GM12878 (cell line): Measurements from ENCODE around the gene ADGRD1. TPM values are rescaled to one million over a fixed set of nuclear protein-coding genes. Genes with fewer than 3 reads are reported as not detected.

ENCODE experiments used
- ATAC-seq: fragments of 200-7000 bp; cut with Tn5 transposase; 3 replicates; pipeline ENCODE4 v1.9.1; 2020; ENCODE audit warnings: mild to moderate bottlenecking, moderate library complexity
- BruUV-seq: library from RNA; stranded (reverse); fragments of 400-500 nt; replicated peaks from 2 replicates; lab custom pipeline; 2021; lab: Mats Ljungman, UMichigan
- CTCF ChIA-PET: fragments of 300-600 bp; sonication (Branson Sonifier 250); formaldehyde crosslinking; extraction: SDS; loops from one replicate; lab custom pipeline; 2021; ENCODE audit warnings: inconsistent platforms; lab: Yijun Ruan, JAX
- POLR2A ChIA-PET: fragments of 350-600 bp; formaldehyde crosslinking; extraction: SDS; loops from one replicate; lab custom pipeline; 2021; ENCODE audit warnings: inconsistent platforms; lab: Charles Lee
- RAD21 ChIA-PET: fragments of 300-600 bp; sonication (Branson Sonifier 250); formaldehyde crosslinking; loops from one replicate; lab custom pipeline; 2023; ENCODE audit warnings: antibody characterized with exemption; ENCODE audit not compliant: unreplicated experiment; lab: Charles Lee
- SMC1A ChIA-PET: fragments of 300-600 bp; sonication (Branson Sonifier 250); formaldehyde crosslinking; loops from one replicate; lab custom pipeline; 2023; ENCODE audit not compliant: unreplicated experiment, uncharacterized antibody; lab: Charles Lee
- DNase-seq: peaks from one replicate; pipeline ENCODE4 v3.0.0-alpha.2; 2011; ENCODE audit warnings: low read depth, low spot score
- FAIRE-seq: peaks from 3 replicates; lab custom pipeline; 2011; peaks lifted over from hg19 to GRCh38; lab: Jason Lieb, UNC
- H2AFZ ChIP-seq: 2 replicates; pipeline ENCODE4 v1.6.0; 2011; ENCODE audit warnings: low read depth, low read length, control low read depth; ENCODE audit not compliant: control insufficient read depth
- H3K27ac ChIP-seq: 2 replicates; pipeline ENCODE4 v1.5.1; 2011; ENCODE audit warnings: control low read depth; ENCODE audit not compliant: control insufficient read depth, insufficient read depth
- H3K27me3 ChIP-seq, 2 experiments: replicated peaks in 1 of 2; 2 replicates each; pipeline versions ENCODE4 v1.6.0 to v1.6.1; 2011; ENCODE audit warnings: low read length in 1 of 2; ENCODE audit not compliant: control insufficient read depth in 2 of 2, insufficient read depth in 2 of 2
- H3K36me3 ChIP-seq, 2 experiments: 2 replicates each; pipeline ENCODE4 v1.5.1; 2011; ENCODE audit warnings: low read length in 1 of 2; ENCODE audit not compliant: control insufficient read depth in 2 of 2, insufficient read depth in 2 of 2
- H3K4me1 ChIP-seq: 2 replicates; pipeline ENCODE4 v1.6.1; 2011; ENCODE audit warnings: mild to moderate bottlenecking, low read length, moderate library complexity, mixed read lengths; ENCODE audit not compliant: control insufficient read depth, insufficient read depth
- H3K4me2 ChIP-seq: 2 replicates; pipeline ENCODE4 v1.6.0; 2011; ENCODE audit warnings: control low read depth; ENCODE audit not compliant: control insufficient read depth, insufficient read depth
- H3K4me3 ChIP-seq: fragments of 200-600 bp; sonication (generic); 2 replicates; pipeline ENCODE4 v1.5.1; 2016
- H3K79me2 ChIP-seq: 2 replicates; pipeline ENCODE4 v1.6.0; 2011; ENCODE audit warnings: low read length; ENCODE audit not compliant: control insufficient read depth, insufficient read depth
- H3K9ac ChIP-seq: 2 replicates; pipeline ENCODE4 v1.8.0; 2011; ENCODE audit warnings: low read length, control low read depth, mixed read lengths; ENCODE audit not compliant: control insufficient read depth, insufficient read depth
- H3K9me3 ChIP-seq: replicated peaks from 3 replicates; pipeline ENCODE4 v1.5.1; 2011; ENCODE audit warnings: mild to moderate bottlenecking, low read length; ENCODE audit not compliant: control insufficient read depth, insufficient read depth
- H4K20me1 ChIP-seq: 2 replicates; pipeline ENCODE4 v1.6.0; 2011; ENCODE audit not compliant: control insufficient read depth, insufficient read depth
- BHLHE40 ChIP-seq, 2 experiments: fragments of 450-650 bp in 1 of 2; IDR thresholded peaks; 2 replicates each; pipeline ENCODE4 v1.6.1; 2011 to 2017; ENCODE audit warnings: low read depth in 2 of 2, borderline replicate concordance in 1 of 2, improper control_type of control experiment in 1 of 2, low read length in 1 of 2, mild to moderate bottlenecking in 1 of 2
- CHD1 ChIP-seq: IDR thresholded peaks from 2 replicates; pipeline ENCODE4 v1.6.1; 2012; ENCODE audit warnings: low read depth, low read length, improper control_type of control experiment
- CHD4 ChIP-seq: fragments of 200-600 bp; sonication (generic); IDR thresholded peaks from 2 replicates; pipeline ENCODE4 v1.6.1; 2016; ENCODE audit warnings: mild to moderate bottlenecking
- CUX1 ChIP-seq: IDR thresholded peaks from 2 replicates; pipeline ENCODE4 v1.6.1; 2012; ENCODE audit warnings: improper control_type of control experiment, low read depth, low read length; ENCODE audit not compliant: insufficient replicate concordance
- EED ChIP-seq: sonication (generic); IDR thresholded peaks from 2 replicates; pipeline ENCODE4 v1.6.1; 2016; ENCODE audit warnings: antibody characterized with exemption, low read depth
- FOS ChIP-seq: IDR thresholded peaks from 3 replicates; pipeline ENCODE4 v1.6.1; 2011; ENCODE audit warnings: borderline replicate concordance; ENCODE audit not compliant: insufficient read length; ENCODE audit errors: extremely low read depth
- FOXM1 ChIP-seq: IDR thresholded peaks from 2 replicates; pipeline ENCODE4 v1.6.1; 2012; ENCODE audit warnings: low read depth, mild to moderate bottlenecking, inconsistent platforms, low read length, moderate library complexity
- IKZF2 ChIP-seq, 2 experiments: fragments of 450-650 bp; IDR thresholded peaks; 2 replicates each; pipeline ENCODE4 v1.6.1; 2017; ENCODE audit warnings: mild to moderate bottlenecking in 2 of 2, moderate library complexity in 2 of 2
- MEF2B ChIP-seq: fragments of 450-650 bp; IDR thresholded peaks from 2 replicates; pipeline ENCODE4 v1.6.1; 2018; ENCODE audit warnings: mild to moderate bottlenecking, moderate library complexity; ENCODE audit not compliant: partially characterized antibody, poor library complexity, severe bottlenecking
- PKNOX1 ChIP-seq: fragments of 450-650 bp; IDR thresholded peaks from 2 replicates; pipeline ENCODE4 v1.6.1; 2016; ENCODE audit warnings: mild to moderate bottlenecking
- RUNX3 ChIP-seq: IDR thresholded peaks from 2 replicates; pipeline ENCODE4 v1.6.1; 2012; ENCODE audit warnings: low read length, inconsistent platforms
- SIN3A ChIP-seq: IDR thresholded peaks from 2 replicates; pipeline ENCODE4 v1.6.1; 2012; ENCODE audit warnings: low read depth, low read length, improper control_type of control experiment
- STAT3 ChIP-seq: IDR thresholded peaks from 2 replicates; pipeline ENCODE4 v1.6.1; 2011; ENCODE audit warnings: low read depth, low read length, improper control_type of control experiment
- TAF1 ChIP-seq: IDR thresholded peaks from 2 replicates; pipeline ENCODE4 v1.6.1; 2011; ENCODE audit warnings: mild to moderate bottlenecking, low read depth, low read length, borderline replicate concordance
- USF2 ChIP-seq: IDR thresholded peaks from 2 replicates; pipeline ENCODE4 v1.6.1; 2011; ENCODE audit warnings: low read depth, low read length, improper control_type of control experiment, borderline replicate concordance
- WGBS: methylation state at CpG from one replicate; pipeline ENCODE4 v1.1.6; 2016; ENCODE audit warnings: low lambda C conversion rate; ENCODE audit not compliant: insufficient replicate concordance, insufficient coverage; ENCODE audit errors: missing lambda C conversion rate; 5-methylcytosine and 5-hydroxymethylcytosine counted together
- in situ Hi-C: fragments of 300-500 bp; cut with MboI; formaldehyde crosslinking; loops from 9 replicates; pipeline ENCODE4 v1.14.3; 2018; ENCODE audit warnings: mixed read lengths
- intact Hi-C: fragments of 100-400 bp; cut with micrococcal nuclease; formaldehyde crosslinking; loops from one replicate; pipeline ENCODE4 v1.14.2; 2022; ENCODE audit not compliant: unreplicated experiment
- polyA plus RNA-seq, 11 experiments: library from polyadenylated mRNA; depleted of rRNA in 4 of 11; unstranded in 6 of 11; stranded (reverse) in 5 of 11; fragments of >200 nt; fragmentation: Nextera tagmentation in 4 of 11; fragmentation: Illumina TruSeq in 1 of 11; extraction: Ambion mirVana in 4 of 11; extraction: Trizol in 1 of 11; gene quantifications; 1 replicate in 1 of 11; 2 replicates in 10 of 11; pipeline versions ENCODE4 v1.2.1 to v1.2.3, GENCODE V29; 2011 to 2016; ENCODE audit warnings: inconsistent platforms in 2 of 11, missing spikeins in 2 of 11, low read depth in 1 of 11
- total RNA-seq, 4 experiments: library from RNA; depleted of rRNA in 3 of 4; stranded (reverse); fragments of >200 nt in 3 of 4; fragmentation: Illumina TruSeq in 1 of 4; extraction: Trizol in 1 of 4; gene quantifications; 2 replicates each; pipeline versions ENCODE4 v1.2.1 to v1.2.3, GENCODE V29; 2013 to 2021

Gene ADGRD1
- total and polyA plus RNA-seq, 10 of the 15 experiments (the other 5 are each of a cell fraction or from before 2014, with no cell fraction given), result 0.15 to 12.7 (median 1.2) TPM

- no peak for TF ChIP-seq CUX1
- no peak for TF ChIP-seq SIN3A
- no peak for TF ChIP-seq PKNOX1
- no peak for TF ChIP-seq STAT3
Measured at GRCh38 chr12:131057211-131057721, 103.6 kb downstream of the ADGRD1 start (continued).

GRCh38 chr12:131057722-131058515 is 104.2 kb downstream of the ADGRD1 start:
- POLR2A ChIA-PET, result no interaction called here
- 80% methylated on average over 11 of the region's 11 CpGs for WGBS
- Histone ChIP-seq H3K4me3 (no peak overlapping the region), H3K4me2 (no peak overlapping the region), H2AFZ (no peak overlapping the region), H4K20me1 (no peaks in the 10 kb centered on the region), H3K27me3 (no peaks in the 10 kb centered on the region), H3K9me3 (no peaks in the 10 kb centered on the region), H3K4me1 (no peaks in the 10 kb centered on the region), H3K36me3 (no peaks in the 10 kb centered on the region), H3K27ac (no peak overlapping the region), H3K79me2 (no peaks in the 10 kb centered on the region), H3K9ac (no peak overlapping the region)
- DNase-seq (no peak), FAIRE-seq (no peak), ATAC-seq (no peak)
- RAD21 ChIA-PET, result no interaction called here
- CTCF ChIA-PET, result no interaction called here
- intact Hi-C loops (no loop called here), in situ Hi-C loops (no loop called here)
- no TSS peak for BruUV-seq
- SMC1A ChIA-PET, result no interaction called here
- no peak for TF ChIP-seq CHD4
- TF ChIP-seq EED, result no peak
- no peak for TF ChIP-seq MEF2B
- no peak for TF ChIP-seq CHD1
- TF ChIP-seq RUNX3, result no peak
- TF ChIP-seq USF2, result no peak
- TF ChIP-seq IKZF2 (IDR thresholded peaks at IDR 0.05), result no peak
- no peak for TF ChIP-seq STAT3
- no peak for TF ChIP-seq FOXM1
- TF ChIP-seq BHLHE40 (IDR thresholded peaks at IDR 0.05; ENCODE audit: borderline replicate concordance in 1 of 2, low read depth in 2 of 2, low read length in 1 of 2), result no peak
- TF ChIP-seq FOS, result no peak
- no peak for TF ChIP-seq TAF1
